Measurements from ENCODE around the gene MLC1.

MLC1 gene

DNA sequence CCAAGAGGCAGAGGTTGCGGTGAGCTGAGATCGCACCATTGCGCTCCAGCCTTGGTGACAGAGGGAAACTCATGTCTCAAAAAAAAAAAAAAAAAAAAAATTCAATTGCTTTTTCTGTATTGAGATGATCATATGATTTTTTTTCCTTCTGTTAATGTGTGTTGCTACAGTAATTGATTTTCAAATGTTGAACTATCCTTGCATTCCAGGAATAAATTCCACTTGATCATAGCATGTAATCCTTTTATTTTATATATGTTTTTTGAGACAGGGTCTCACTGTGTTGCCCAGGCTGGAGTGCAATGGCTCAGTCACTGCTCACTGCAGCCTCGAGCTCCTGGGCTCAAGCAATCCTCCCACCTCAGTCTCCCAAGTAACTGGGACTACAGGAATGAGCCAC is 37.9 kb upstream of the MLC1 start:
- ATAC-seq (ENCODE audit: low read depth) (no peak), DNase-seq (ENCODE audit: low spot score) (no peak)
- Histone ChIP-seq H3K9me3 (ENCODE audit: severe bottlenecking) (peaks cover 4% of the 10 kb centered on the region), H3K27ac (ENCODE audit: poor library complexity, severe bottlenecking) (no peak overlapping the region), H3K4me3 (ENCODE audit: severe bottlenecking) (no peak overlapping the region), H3K27me3 (ENCODE audit: insufficient read depth, poor library complexity, severe bottlenecking) (no peaks in the 10 kb centered on the region), H3K36me3 (ENCODE audit: low read depth) (no peaks in the 10 kb centered on the region), H3K4me1 (ENCODE audit: insufficient read depth, poor library complexity, severe bottlenecking) (no peaks in the 10 kb centered on the region)
- TF ChIP-seq, protein P1, sequence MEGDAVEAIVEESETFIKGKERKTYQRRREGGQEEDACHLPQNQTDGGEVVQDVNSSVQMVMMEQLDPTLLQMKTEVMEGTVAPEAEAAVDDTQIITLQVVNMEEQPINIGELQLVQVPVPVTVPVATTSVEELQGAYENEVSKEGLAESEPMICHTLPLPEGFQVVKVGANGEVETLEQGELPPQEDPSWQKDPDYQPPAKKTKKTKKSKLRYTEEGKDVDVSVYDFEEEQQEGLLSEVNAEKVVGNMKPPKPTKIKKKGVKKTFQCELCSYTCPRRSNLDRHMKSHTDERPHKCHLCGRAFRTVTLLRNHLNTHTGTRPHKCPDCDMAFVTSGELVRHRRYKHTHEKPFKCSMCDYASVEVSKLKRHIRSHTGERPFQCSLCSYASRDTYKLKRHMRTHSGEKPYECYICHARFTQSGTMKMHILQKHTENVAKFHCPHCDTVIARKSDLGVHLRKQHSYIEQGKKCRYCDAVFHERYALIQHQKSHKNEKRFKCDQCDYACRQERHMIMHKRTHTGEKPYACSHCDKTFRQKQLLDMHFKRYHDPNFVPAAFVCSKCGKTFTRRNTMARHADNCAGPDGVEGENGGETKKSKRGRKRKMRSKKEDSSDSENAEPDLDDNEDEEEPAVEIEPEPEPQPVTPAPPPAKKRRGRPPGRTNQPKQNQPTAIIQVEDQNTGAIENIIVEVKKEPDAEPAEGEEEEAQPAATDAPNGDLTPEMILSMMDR (IDR thresholded peaks at IDR 0.05; ENCODE audit: poor library complexity, severe bottlenecking), result no peak

DNA sequence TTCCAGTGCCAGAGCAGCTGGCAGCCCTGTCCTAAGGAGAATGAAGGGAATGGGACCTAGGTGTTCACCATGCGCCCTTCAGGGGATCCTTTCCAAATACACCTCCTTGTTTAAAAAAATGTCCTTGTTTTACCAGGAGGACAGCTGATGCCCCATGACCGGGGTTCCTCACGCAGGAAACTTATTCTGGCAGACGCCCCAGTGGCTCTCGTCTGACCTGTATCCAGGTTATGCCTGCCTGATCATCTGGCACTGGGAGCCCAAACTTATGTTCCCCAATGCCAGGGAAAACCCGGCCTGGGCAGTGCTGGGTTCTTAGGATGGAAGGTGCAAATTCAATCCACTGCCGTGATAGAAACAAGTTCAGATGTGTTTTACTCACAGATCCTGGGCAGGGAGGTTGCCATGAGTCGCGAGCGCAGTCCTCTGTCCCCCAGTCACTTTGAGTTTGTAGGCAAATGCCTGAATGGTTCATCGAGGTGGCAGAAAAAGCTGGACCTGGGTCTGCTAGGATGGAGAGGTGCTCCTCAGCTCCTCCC is 36.0 kb upstream of the MLC1 start:
- H3K36me3 ChIP-seq (ENCODE audit: low read depth), result no peaks in the 10 kb centered on the region
- TF ChIP-seq, protein P1 (IDR thresholded peaks at IDR 0.05; ENCODE audit: poor library complexity, severe bottlenecking), result no peak
- peaks cover 4% of the 10 kb centered on the region for H3K9me3 ChIP-seq (ENCODE audit: severe bottlenecking)
- no peaks in the 10 kb centered on the region for H3K4me1 ChIP-seq (ENCODE audit: insufficient read depth, poor library complexity, severe bottlenecking)
- H3K27me3 ChIP-seq (ENCODE audit: insufficient read depth, poor library complexity, severe bottlenecking), result no peaks in the 10 kb centered on the region
- H3K27ac ChIP-seq (ENCODE audit: poor library complexity, severe bottlenecking), result no peak overlapping the region
- ATAC-seq (ENCODE audit: low read depth) (no peak), DNase-seq (ENCODE audit: low spot score) (no peak)
- H3K4me3 ChIP-seq (ENCODE audit: severe bottlenecking), result no peak overlapping the region

DNA sequence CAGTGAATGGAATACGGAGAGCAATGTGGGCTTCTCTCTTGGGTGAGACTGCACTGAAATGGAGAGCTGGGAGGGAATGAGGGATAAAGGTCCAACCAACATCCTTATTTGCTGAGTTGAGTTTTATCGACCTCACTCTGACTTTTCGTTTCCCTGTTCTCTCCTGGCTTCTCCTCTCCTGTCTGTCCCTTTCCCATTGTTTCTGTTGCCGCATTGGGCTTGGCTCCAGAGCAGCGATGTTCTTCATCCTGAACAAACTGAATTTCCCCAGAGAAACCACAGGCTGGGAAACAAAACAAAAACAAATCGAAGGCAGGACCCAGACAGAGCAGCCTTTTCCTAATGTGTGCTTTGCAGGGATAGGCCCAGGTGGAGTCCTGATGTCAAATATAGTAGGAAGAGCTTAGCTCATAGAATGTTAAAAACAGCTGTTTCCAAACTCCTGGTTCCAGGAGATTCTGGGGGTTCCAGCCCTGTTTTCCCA is 34.6 kb upstream of the MLC1 start:
- H3K9me3 ChIP-seq (ENCODE audit: severe bottlenecking), result peaks cover 4% of the 10 kb centered on the region
- no peaks in the 10 kb centered on the region for H3K27me3 ChIP-seq (ENCODE audit: insufficient read depth, poor library complexity, severe bottlenecking)
- ATAC-seq (ENCODE audit: low read depth) (no peak), DNase-seq (ENCODE audit: low spot score) (no peak)
- H3K4me1 ChIP-seq (ENCODE audit: insufficient read depth, poor library complexity, severe bottlenecking), result peaks cover 7% of the 10 kb centered on the region
- H3K4me3 ChIP-seq (ENCODE audit: severe bottlenecking), result no peak overlapping the region
- no peaks in the 10 kb centered on the region for H3K36me3 ChIP-seq (ENCODE audit: low read depth)
- TF ChIP-seq, protein P1 (IDR thresholded peaks at IDR 0.05; ENCODE audit: poor library complexity, severe bottlenecking), result no peak
- no peak overlapping the region for H3K27ac ChIP-seq (ENCODE audit: poor library complexity, severe bottlenecking)

DNA sequence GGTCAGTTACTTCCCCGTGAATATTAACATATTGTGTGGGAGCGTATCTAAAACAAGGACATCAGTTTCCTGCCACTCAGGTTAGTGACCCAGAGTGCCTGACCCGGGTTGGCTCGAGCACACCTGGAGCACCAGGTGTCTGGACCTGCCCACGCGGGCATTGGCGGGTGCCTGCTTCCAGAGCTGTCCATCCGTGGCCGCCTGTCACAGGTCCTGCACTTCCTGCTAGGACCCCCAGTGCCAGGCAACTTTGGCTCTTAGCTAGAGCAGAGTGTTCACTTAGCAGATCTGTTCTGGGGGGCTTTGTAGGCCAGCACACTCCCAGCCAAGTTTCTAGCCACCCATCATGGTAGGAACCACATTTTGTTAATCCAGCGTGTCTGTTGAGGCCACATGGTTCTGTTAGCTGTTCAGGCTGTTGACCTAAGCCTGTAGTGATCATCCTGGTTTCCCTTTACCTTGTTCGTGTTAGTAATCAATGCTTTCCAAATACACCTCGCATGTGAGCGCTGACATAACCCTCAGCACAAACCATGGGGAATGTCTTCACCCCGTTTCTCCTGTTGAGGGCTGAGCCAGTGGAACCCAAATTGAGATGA is 34.0 kb upstream of the MLC1 start:
- H3K4me1 ChIP-seq (ENCODE audit: insufficient read depth, poor library complexity, severe bottlenecking), result peaks cover 11% of the 10 kb centered on the region
- H3K9me3 ChIP-seq (ENCODE audit: severe bottlenecking), result peaks cover 4% of the 10 kb centered on the region
- H3K27ac ChIP-seq (ENCODE audit: poor library complexity, severe bottlenecking), result no peak overlapping the region
- no peaks in the 10 kb centered on the region for H3K27me3 ChIP-seq (ENCODE audit: insufficient read depth, poor library complexity, severe bottlenecking)
- DNase-seq (ENCODE audit: low spot score) (no peak), ATAC-seq (ENCODE audit: low read depth) (no peak)
- no peak overlapping the region for H3K4me3 ChIP-seq (ENCODE audit: severe bottlenecking)
- TF ChIP-seq, protein P1 (IDR thresholded peaks at IDR 0.05; ENCODE audit: poor library complexity, severe bottlenecking), result no peak
- no peaks in the 10 kb centered on the region for H3K36me3 ChIP-seq (ENCODE audit: low read depth)

DNA sequence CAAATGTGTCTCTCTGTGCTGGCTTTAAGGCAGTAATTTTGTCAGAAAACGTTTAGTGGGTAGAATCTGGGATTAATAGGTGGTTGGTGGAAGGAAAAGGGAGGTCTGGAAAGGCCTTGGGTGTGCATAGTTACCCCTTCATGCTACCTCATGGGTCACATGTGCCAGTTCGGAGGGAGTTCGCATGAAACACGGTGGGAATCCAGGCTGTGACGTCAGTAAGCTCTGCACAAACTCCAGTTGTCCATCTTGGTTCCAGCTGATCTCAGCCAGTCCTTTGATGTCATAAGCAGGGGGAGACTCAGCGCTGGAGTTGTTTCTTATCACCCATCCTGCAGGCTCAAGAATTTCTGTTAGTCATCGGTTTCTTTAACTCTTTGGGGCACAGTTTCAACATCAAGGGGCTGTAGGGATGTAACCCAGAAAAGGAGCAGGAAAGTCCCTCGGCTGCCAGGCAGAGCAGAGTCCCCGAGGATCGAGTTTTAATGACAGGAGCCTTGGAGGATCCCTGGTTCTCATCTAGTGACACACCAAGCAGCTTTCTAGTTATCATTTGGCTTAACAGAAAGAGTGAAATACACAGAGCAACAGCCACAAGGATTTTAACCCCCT is 33.4 kb upstream of the MLC1 start:
- TF ChIP-seq, protein P1 (IDR thresholded peaks at IDR 0.05; ENCODE audit: poor library complexity, severe bottlenecking), result no peak
- H3K27ac ChIP-seq (ENCODE audit: poor library complexity, severe bottlenecking), result no peak overlapping the region
- H3K9me3 ChIP-seq (ENCODE audit: severe bottlenecking), result peaks cover 4% of the 10 kb centered on the region
- DNase-seq (ENCODE audit: low spot score) (no peak), ATAC-seq (ENCODE audit: low read depth) (no peak)
- no peaks in the 10 kb centered on the region for H3K36me3 ChIP-seq (ENCODE audit: low read depth)
- no peaks in the 10 kb centered on the region for H3K27me3 ChIP-seq (ENCODE audit: insufficient read depth, poor library complexity, severe bottlenecking)
- no peak overlapping the region for H3K4me3 ChIP-seq (ENCODE audit: severe bottlenecking)
- peaks cover 14% of the 10 kb centered on the region for H3K4me1 ChIP-seq (ENCODE audit: insufficient read depth, poor library complexity, severe bottlenecking)

Measured in RWPE2 (cell line).